HG03378 (cell line): Measurements from ENCODE around the gene TASOR2.

Experiments used
- ATAC-seq: cut with Tn5 transposase; IDR thresholded peaks from one replicate; pipeline ENCODE4 v1.9.1; 2021; ENCODE audit warnings: mild to moderate bottlenecking, moderate library complexity; ENCODE audit not compliant: unreplicated experiment

Gene TASOR2

GRCh38 chr10:5684318-5684970 lies at the start of gene TASOR2:
TASOR2 (plus strand) TSS chr10:5684838; CDS start chr10:5720643, 35,805 bp downstream.
- ATAC-seq, result peak; percentile 62

GRCh38 chr10:5634918-5635317 lies 49.7 kb upstream of the TASOR2 start:
- ATAC-seq, result no peak

GRCh38 chr10:5638494-5638893 lies 46.1 kb upstream of the TASOR2 start:
- ATAC-seq, result no peak

GRCh38 chr10:5639066-5639465 lies 45.6 kb upstream of the TASOR2 start:
- no peak for ATAC-seq

GRCh38 chr10:5640036-5640435 lies 44.6 kb upstream of the TASOR2 start:
- no peak for ATAC-seq

GRCh38 chr10:5640501-5640900 lies 44.1 kb upstream of the TASOR2 start:
- no peak for ATAC-seq

- no peak for ATAC-seq
Measured at GRCh38 chr10:5641501-5641900, 43.1 kb upstream of the TASOR2 start.

GRCh38 chr10:5643346-5644067 lies 41.1 kb upstream of the TASOR2 start:
- no peak for ATAC-seq

GRCh38 chr10:5644930-5645329 lies 39.7 kb upstream of the TASOR2 start:
- ATAC-seq, result no peak

GRCh38 chr10:5645375-5645774 lies 39.3 kb upstream of the TASOR2 start:
- ATAC-seq, result no peak

GRCh38 chr10:5645944-5646617 lies 38.6 kb upstream of the TASOR2 start:
- ATAC-seq, result no peak

GRCh38 chr10:5647507-5648240 lies 37.0 kb upstream of the TASOR2 start:
- ATAC-seq, result no peak

GRCh38 chr10:5648494-5649457 lies 35.9 kb upstream of the TASOR2 start:
- ATAC-seq, result no peak

- ATAC-seq, result no peak
Measured at GRCh38 chr10:5649746-5650145, 34.9 kb upstream of the TASOR2 start.

GRCh38 chr10:5650664-5651387 lies 33.8 kb upstream of the TASOR2 start:
- ATAC-seq, result no peak

- ATAC-seq, result no peak
Measured at GRCh38 chr10:5651388-5651764, 33.3 kb upstream of the TASOR2 start.

GRCh38 chr10:5652746-5653145 lies 31.9 kb upstream of the TASOR2 start:
- no peak for ATAC-seq

- ATAC-seq, result no peak
Measured at GRCh38 chr10:5654218-5654755, 30.4 kb upstream of the TASOR2 start.

- no peak for ATAC-seq
Measured at GRCh38 chr10:5655121-5655520, 29.5 kb upstream of the TASOR2 start.
